ENCODE results near the gene PCDHAC2. TPM values are rescaled to one million over a fixed set of nuclear protein-coding genes. Genes with fewer than 3 reads are reported as not detected.

The PCDHAC2 gene
- total RNA-seq, 2 experiments from 2014 or later = not detected

DNA sequence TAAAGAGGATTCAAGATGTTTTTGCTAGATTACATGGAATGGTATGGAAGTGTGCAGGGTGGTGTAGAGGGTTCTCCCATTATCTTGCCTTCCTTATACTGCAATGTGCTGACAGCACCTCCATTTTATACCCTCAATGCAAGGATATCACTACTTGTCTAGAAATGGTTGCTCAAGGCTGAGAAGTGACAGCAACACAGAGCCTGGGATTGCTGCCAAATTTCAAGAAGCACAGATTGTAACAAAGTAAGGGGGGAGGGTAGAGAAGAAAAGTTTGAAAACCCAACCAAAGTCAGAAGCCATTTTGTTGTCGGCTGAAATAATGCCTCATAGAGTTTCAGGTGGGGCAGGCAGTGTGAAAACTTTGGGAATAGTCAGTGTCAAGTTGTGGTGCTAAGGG, 29.8 kb downstream of the PCDHAC2 start:
- ChIA-PET POLR2A (no interaction called here), CTCF (no interaction called here)
- Mint-ChIP-seq H3K27ac (no peak overlapping the region), H3K4me1 (ENCODE audit: low read depth) (no peaks in the 10 kb centered on the region), H3K9me3 (ENCODE audit: insufficient read depth) (no peaks in the 10 kb centered on the region), H3K36me3 (ENCODE audit: low read depth) (no peaks in the 10 kb centered on the region), H3K27me3 (ENCODE audit: low read depth) (peaks cover under 1% of the 10 kb centered on the region), H3K4me3 (no peak overlapping the region)
- ATAC-seq (no peak), DNase-seq (no peak)

DNA sequence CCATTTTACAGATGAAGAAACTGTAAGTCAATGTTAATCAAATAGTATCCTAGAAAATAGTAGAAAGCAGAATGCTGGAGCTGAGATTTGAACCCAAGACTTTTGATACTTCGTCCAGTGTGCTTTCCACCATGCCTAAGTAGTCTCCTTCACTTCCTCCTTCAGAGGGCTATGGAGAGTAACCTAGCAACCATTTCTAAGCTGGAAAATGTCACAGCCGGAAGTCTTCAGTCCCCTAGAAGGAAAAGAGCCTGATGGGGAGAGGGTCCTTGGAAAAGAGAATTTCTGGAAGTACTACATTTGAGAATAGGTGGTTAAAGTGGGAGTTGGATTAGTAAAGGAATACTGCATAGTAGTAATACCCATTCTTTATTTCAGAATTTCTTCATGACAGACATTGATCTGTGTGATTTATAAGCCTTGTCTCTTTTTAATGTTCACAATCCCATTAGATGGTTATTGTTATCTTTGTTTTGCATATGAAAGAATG, 32.7 kb downstream of the PCDHAC2 start:
- DNase-seq (no peak), ATAC-seq (no peak)
- Mint-ChIP-seq H3K27ac (no peak overlapping the region), H3K4me1 (ENCODE audit: low read depth) (no peaks in the 10 kb centered on the region), H3K27me3 (ENCODE audit: low read depth) (peaks cover 16% of the 10 kb centered on the region), H3K36me3 (ENCODE audit: low read depth) (no peaks in the 10 kb centered on the region), H3K4me3 (no peak overlapping the region), H3K9me3 (ENCODE audit: insufficient read depth) (no peaks in the 10 kb centered on the region)
- ChIA-PET CTCF (no interaction called here), POLR2A (no interaction called here)

GRCh38 chr5:141001446-141001843, 35.2 kb downstream of the PCDHAC2 start:
- H3K4me1 Mint-ChIP-seq (ENCODE audit: low read depth) = no peaks in the 10 kb centered on the region
- no peak overlapping the region for H3K4me3 Mint-ChIP-seq
- DNase-seq (no peak), ATAC-seq (no peak)
- no peaks in the 10 kb centered on the region for H3K9me3 Mint-ChIP-seq (ENCODE audit: insufficient read depth)
- ChIA-PET POLR2A (no interaction called here), CTCF (no interaction called here)
- peaks cover 16% of the 10 kb centered on the region for H3K27me3 Mint-ChIP-seq (ENCODE audit: low read depth)
- H3K27ac Mint-ChIP-seq = no peak overlapping the region
- H3K36me3 Mint-ChIP-seq (ENCODE audit: low read depth) = no peaks in the 10 kb centered on the region

- no peak for ATAC-seq
- ChIA-PET CTCF (no interaction called here), POLR2A (no interaction called here)
- no peak overlapping the region for H3K4me3 Mint-ChIP-seq
- no peaks in the 10 kb centered on the region for H3K9me3 Mint-ChIP-seq (ENCODE audit: insufficient read depth)
- H3K27ac Mint-ChIP-seq = no peak overlapping the region
- no peaks in the 10 kb centered on the region for H3K36me3 Mint-ChIP-seq (ENCODE audit: low read depth)
- H3K4me1 Mint-ChIP-seq (ENCODE audit: low read depth) = no peaks in the 10 kb centered on the region
- peaks cover 16% of the 10 kb centered on the region for H3K27me3 Mint-ChIP-seq (ENCODE audit: low read depth)
- no peak for DNase-seq
Measured at GRCh38 chr5:141001844-141002604, 35.7 kb downstream of the PCDHAC2 start.

GRCh38 chr5:141002605-141002965, 36.3 kb downstream of the PCDHAC2 start:
- H3K9me3 Mint-ChIP-seq (ENCODE audit: insufficient read depth) = no peaks in the 10 kb centered on the region
- no peak overlapping the region for H3K27ac Mint-ChIP-seq
- CTCF ChIA-PET = no interaction called here
- ATAC-seq (no peak), DNase-seq (no peak)
- H3K4me3 Mint-ChIP-seq = no peak overlapping the region
- H3K27me3 Mint-ChIP-seq (ENCODE audit: low read depth) = peaks cover 16% of the 10 kb centered on the region
- POLR2A ChIA-PET = no interaction called here
- no peaks in the 10 kb centered on the region for H3K36me3 Mint-ChIP-seq (ENCODE audit: low read depth)
- no peaks in the 10 kb centered on the region for H3K4me1 Mint-ChIP-seq (ENCODE audit: low read depth)

DNA sequence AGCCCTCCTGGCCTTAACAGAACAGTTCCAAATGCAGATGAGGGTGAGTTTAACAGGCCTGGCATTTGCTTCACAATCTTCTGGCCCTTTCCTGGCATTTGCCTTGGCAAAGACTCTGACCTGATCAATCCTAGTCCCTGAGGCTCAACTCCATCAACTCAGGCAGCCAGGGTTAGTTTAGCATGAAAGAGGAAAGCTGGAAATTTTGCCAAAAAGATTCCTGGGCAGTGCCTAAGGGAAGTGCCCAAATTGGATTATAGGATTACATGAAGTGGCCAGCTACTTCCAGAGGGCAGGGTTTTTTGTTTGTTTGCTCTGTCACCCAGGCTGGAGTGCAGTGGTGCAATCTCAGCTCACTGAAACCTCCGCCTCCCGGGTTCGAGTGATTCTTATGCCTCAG, 36.8 kb downstream of the PCDHAC2 start:
- peaks cover 16% of the 10 kb centered on the region for H3K27me3 Mint-ChIP-seq (ENCODE audit: low read depth)
- POLR2A ChIA-PET = no interaction called here
- H3K36me3 Mint-ChIP-seq (ENCODE audit: low read depth) = no peaks in the 10 kb centered on the region

GRCh38 chr5:141003791-141004611, 37.7 kb downstream of the PCDHAC2 start:
- Mint-ChIP-seq H3K4me1 (ENCODE audit: low read depth) (no peaks in the 10 kb centered on the region), H3K4me3 (no peak overlapping the region), H3K36me3 (ENCODE audit: low read depth) (no peaks in the 10 kb centered on the region), H3K27me3 (ENCODE audit: low read depth) (peaks cover 16% of the 10 kb centered on the region), H3K27ac (no peak overlapping the region), H3K9me3 (ENCODE audit: insufficient read depth) (no peaks in the 10 kb centered on the region)
- CTCF ChIA-PET = no interaction called here
- POLR2A ChIA-PET = no interaction called here
- ATAC-seq (no peak), DNase-seq (no peak)

More for the DNA sequence above, 36.8 kb downstream of the PCDHAC2 start:
- no peaks in the 10 kb centered on the region for H3K9me3 Mint-ChIP-seq (ENCODE audit: insufficient read depth)
- CTCF ChIA-PET = no interaction called here
- no peak overlapping the region for H3K27ac Mint-ChIP-seq
- H3K4me3 Mint-ChIP-seq = no peak overlapping the region
- no peak for ATAC-seq
- H3K4me1 Mint-ChIP-seq (ENCODE audit: low read depth) = no peaks in the 10 kb centered on the region
- no peak for DNase-seq

GRCh38 chr5:141007791-141008190, 41.5 kb downstream of the PCDHAC2 start:
- POLR2A ChIA-PET = no interaction called here
- DNase-seq (no peak), ATAC-seq (no peak)
- no peaks in the 10 kb centered on the region for H3K9me3 Mint-ChIP-seq (ENCODE audit: insufficient read depth)
- no peaks in the 10 kb centered on the region for H3K27me3 Mint-ChIP-seq (ENCODE audit: low read depth)
- H3K27ac Mint-ChIP-seq = no peak overlapping the region
- CTCF ChIA-PET = no interaction called here
- H3K36me3 Mint-ChIP-seq (ENCODE audit: low read depth) = no peaks in the 10 kb centered on the region
- no peaks in the 10 kb centered on the region for H3K4me1 Mint-ChIP-seq (ENCODE audit: low read depth)
- H3K4me3 Mint-ChIP-seq = no peak overlapping the region

- Mint-ChIP-seq H3K36me3 (ENCODE audit: low read depth) (no peaks in the 10 kb centered on the region), H3K4me1 (ENCODE audit: low read depth) (no peaks in the 10 kb centered on the region), H3K4me3 (no peak overlapping the region), H3K9me3 (ENCODE audit: insufficient read depth) (no peaks in the 10 kb centered on the region), H3K27me3 (ENCODE audit: low read depth) (no peaks in the 10 kb centered on the region), H3K27ac (no peak overlapping the region)
- CTCF ChIA-PET = no interaction called here
- DNase-seq (no peak), ATAC-seq (no peak)
- POLR2A ChIA-PET = no interaction called here
Measured at GRCh38 chr5:141010047-141010793, 43.9 kb downstream of the PCDHAC2 start.

GRCh38 chr5:141017943-141018342, 51.7 kb downstream of the PCDHAC2 start:
- Mint-ChIP-seq H3K4me1 (ENCODE audit: low read depth) (no peaks in the 10 kb centered on the region), H3K27me3 (ENCODE audit: low read depth) (no peaks in the 10 kb centered on the region), H3K9me3 (ENCODE audit: insufficient read depth) (no peaks in the 10 kb centered on the region), H3K27ac (no peak overlapping the region), H3K4me3 (no peak overlapping the region), H3K36me3 (ENCODE audit: low read depth) (no peaks in the 10 kb centered on the region)
- ATAC-seq = no peak
- DNase-seq = no peak
- POLR2A ChIA-PET = no interaction called here
- CTCF ChIA-PET = no interaction called here

Measured in activated CD8-positive, alpha-beta T cell treated with anti-CD3 and anti-CD28 coated beads, Interleukin-2, amount 10 ng/mL, durations not matched to agents 7 days and 5 days (primary cell).